Measurements from ENCODE around the gene DGKH. TPM values are rescaled to one million over a fixed set of nuclear protein-coding genes. Genes with fewer than 3 reads are reported as not detected.

The DGKH gene
- 2.6 and 7.8 TPM in 2 replicates for total RNA-seq

GRCh38 chr13:42048342-42048683 lies at the start of gene DGKH:
DGKH (plus strand) TSS chr13:42048648; CDS start chr13:42048774, 126 bp downstream.

GRCh38 chr13:42272115-42272803 lies 223.8 kb downstream of the DGKH start, which contains the start of gene AKAP11:
AKAP11 (plus strand) TSS chr13:42272152; CDS start chr13:42286349, 14,197 bp downstream.

Other genes with a start within 250 kb of the DGKH start
- gene VWA8, start 87.5 kb upstream of the DGKH start, total RNA-seq, result 8.2 and 14.6 TPM in 2 replicates
- gene AKAP11, start 223.5 kb downstream of the DGKH start, total RNA-seq, result 25.2 and 35.2 TPM in 2 replicates

All from epithelial cell of alveolus of lung (primary cell).